Nephron progenitor cell (in vitro differentiated cells): Measurements from ENCODE around the gene SLC2A9.
A peak's percentile ranks its signal among the peaks of the same experiment; 100 is the strongest.

Experiments
- DNase-seq: peaks from one replicate; pipeline ENCODE4 v3.0.0; 2021
- H3K27ac Mint-ChIP-seq: 2 replicates; pipeline ENCODE4 v1.8.0; 2021; ENCODE audit warnings: mild to moderate bottlenecking, moderate library complexity, mixed read lengths
- H3K27me3 Mint-ChIP-seq: 2 replicates; pipeline ENCODE4 v1.8.0; 2021; ENCODE audit warnings: mild to moderate bottlenecking, low read depth, mixed read lengths; ENCODE audit not compliant: poor library complexity
- H3K36me3 Mint-ChIP-seq: 2 replicates; pipeline ENCODE4 v1.8.0; 2021; ENCODE audit warnings: low read depth, mixed read lengths
- H3K4me1 Mint-ChIP-seq: 2 replicates; pipeline ENCODE4 v1.8.0; 2021; ENCODE audit warnings: mixed read lengths
- H3K4me3 Mint-ChIP-seq: 2 replicates; pipeline ENCODE4 v1.8.0; 2021; ENCODE audit warnings: mild to moderate bottlenecking, moderate library complexity, mixed read lengths
- H3K9me3 Mint-ChIP-seq: 2 replicates; pipeline ENCODE4 v1.8.0; 2021; ENCODE audit warnings: mild to moderate bottlenecking, moderate library complexity, mixed read lengths
- TF ChIP-seq, protein P1 (sequence below): fragments of 200-600 bp; sonication (generic); IDR thresholded peaks from 2 replicates; pipeline ENCODE4 v1.5.0; 2021; ENCODE audit warnings: antibody characterized with exemption

The SLC2A9 gene

GRCh38 chr4:9782136-9782436, 239.2 kb downstream of the SLC2A9 start:
- H3K27me3 Mint-ChIP-seq = peaks cover 95% of the 10 kb centered on the region
- DNase-seq = no peak
- no peak overlapping the region for H3K27ac Mint-ChIP-seq
- H3K36me3 Mint-ChIP-seq = peaks cover 3% of the 10 kb centered on the region
- peaks cover 10% of the 10 kb centered on the region for H3K4me1 Mint-ChIP-seq
- peak overlapping the region; percentile 41 for H3K4me3 Mint-ChIP-seq
- TF ChIP-seq, protein P1, sequence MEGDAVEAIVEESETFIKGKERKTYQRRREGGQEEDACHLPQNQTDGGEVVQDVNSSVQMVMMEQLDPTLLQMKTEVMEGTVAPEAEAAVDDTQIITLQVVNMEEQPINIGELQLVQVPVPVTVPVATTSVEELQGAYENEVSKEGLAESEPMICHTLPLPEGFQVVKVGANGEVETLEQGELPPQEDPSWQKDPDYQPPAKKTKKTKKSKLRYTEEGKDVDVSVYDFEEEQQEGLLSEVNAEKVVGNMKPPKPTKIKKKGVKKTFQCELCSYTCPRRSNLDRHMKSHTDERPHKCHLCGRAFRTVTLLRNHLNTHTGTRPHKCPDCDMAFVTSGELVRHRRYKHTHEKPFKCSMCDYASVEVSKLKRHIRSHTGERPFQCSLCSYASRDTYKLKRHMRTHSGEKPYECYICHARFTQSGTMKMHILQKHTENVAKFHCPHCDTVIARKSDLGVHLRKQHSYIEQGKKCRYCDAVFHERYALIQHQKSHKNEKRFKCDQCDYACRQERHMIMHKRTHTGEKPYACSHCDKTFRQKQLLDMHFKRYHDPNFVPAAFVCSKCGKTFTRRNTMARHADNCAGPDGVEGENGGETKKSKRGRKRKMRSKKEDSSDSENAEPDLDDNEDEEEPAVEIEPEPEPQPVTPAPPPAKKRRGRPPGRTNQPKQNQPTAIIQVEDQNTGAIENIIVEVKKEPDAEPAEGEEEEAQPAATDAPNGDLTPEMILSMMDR = no peak
- H3K9me3 Mint-ChIP-seq = peaks cover 16% of the 10 kb centered on the region

DNA sequence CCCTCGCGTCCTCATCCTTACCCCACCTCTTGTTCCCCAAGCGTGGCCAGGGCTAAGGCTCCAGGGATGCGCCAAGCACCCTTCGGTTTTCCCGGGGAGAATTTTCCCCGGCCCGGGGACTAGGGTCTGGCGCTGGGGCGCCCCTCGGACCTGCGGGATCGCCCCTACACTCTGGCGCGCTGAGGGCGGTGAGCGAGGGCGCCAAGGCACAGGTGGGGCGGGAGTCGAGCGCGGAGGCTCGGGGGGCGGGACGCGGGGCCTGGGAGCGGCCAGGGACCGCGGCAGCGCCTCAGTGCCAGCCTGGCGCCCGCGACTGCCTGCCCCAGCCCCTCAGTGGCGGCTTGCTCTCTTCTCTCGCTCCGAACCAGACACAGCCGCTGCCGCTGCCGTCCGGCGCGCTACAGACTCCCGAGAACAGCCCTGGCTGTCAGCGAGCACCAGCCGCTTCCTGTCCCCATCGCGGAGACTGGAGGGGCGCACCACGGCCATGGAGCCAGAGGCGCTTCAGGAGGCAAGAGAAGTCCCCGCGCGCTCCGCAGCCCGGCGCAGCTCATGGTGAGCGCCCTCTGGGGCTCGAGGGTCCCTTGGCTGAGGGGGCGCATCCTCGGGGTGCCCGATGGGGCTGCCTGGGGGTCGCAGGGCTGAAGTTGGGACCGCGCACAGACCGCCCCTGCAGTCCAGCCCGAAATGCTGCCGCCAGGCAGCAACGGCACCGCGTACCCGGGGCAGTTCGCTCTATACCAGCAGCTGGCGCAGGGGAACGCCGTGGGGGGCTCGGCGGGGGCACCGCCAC, 239.8 kb downstream of the SLC2A9 start, which contains the start of gene DRD5:
Gene DRD5 (plus strand): TSS at position 292 of the 793 bp plus-strand sequence. CDS start 396 bp downstream, at position 688.
- TF ChIP-seq, protein P1 = no peak
- H3K4me3 Mint-ChIP-seq = peak within 1 kb of the TSS; percentile 79
- peak; percentile 67 for DNase-seq
- peaks cover 3% of the 10 kb centered on the region for H3K36me3 Mint-ChIP-seq
- H3K9me3 Mint-ChIP-seq = peaks cover 16% of the 10 kb centered on the region
- H3K27me3 Mint-ChIP-seq = peaks cover 92% of the 10 kb centered on the region
- H3K4me1 Mint-ChIP-seq = peaks cover 10% of the 10 kb centered on the region
- no peak within 1 kb of the TSS for H3K27ac Mint-ChIP-seq
